ENCODE data around the gene NMNAT3. TPM values are rescaled to one million over a fixed set of nuclear protein-coding genes. Genes with fewer than 3 reads are reported as not detected.

Gene NMNAT3
- total RNA-seq, 6 experiments from 2014 or later = 1.3 to 3.6 (median 2.6) TPM

DNA sequence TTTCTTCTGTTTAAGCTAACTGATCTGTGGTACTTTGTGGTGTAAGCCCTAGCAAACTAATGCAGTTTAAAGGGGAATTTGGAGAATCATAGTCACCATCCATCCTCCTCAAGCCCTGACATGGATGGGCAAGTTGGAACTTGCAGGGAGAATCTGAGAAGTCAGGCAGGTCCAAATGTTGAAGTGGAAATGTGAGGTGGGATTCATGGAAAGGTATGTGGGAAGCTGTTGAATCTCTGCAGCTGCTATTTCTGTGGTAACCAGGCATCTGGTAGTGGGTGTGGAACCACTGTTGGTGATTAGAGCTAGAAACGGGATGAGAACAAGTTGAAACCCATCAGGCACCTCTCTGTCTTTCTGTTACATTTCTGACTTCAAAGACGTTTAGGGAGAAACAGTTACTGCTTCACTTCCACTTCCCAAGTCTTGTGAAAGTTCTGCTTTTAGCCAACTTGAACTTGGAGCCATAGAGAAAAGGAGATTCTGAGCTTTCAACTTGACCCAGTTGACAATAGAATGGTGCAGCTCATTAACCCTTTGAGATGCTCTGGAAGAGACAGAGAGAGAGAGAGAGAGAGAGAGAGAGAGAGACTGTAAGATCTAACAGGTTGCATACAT, 38.1 kb upstream of the NMNAT3 start:
- Histone ChIP-seq H3K4me1 (no peaks in the 10 kb centered on the region), H3K27ac (no peak overlapping the region), H3K4me3 (no peak overlapping the region), H3K27me3 (no peaks in the 10 kb centered on the region), H3K36me3 (no peaks in the 10 kb centered on the region), H3K9me3 (no peaks in the 10 kb centered on the region)
- intact Hi-C loops (cut with DNase I) = no loop called here
- WGBS (ENCODE audit: insufficient coverage, low coverage, low lambda C conversion rate, missing lambda C conversion rate) = 33% methylated on average over 2 of the region's 2 CpGs
- no peak for ATAC-seq
- no peak for TF ChIP-seq POLR2A (IDR thresholded peaks at IDR 0.05)
- TF ChIP-seq, protein P1, sequence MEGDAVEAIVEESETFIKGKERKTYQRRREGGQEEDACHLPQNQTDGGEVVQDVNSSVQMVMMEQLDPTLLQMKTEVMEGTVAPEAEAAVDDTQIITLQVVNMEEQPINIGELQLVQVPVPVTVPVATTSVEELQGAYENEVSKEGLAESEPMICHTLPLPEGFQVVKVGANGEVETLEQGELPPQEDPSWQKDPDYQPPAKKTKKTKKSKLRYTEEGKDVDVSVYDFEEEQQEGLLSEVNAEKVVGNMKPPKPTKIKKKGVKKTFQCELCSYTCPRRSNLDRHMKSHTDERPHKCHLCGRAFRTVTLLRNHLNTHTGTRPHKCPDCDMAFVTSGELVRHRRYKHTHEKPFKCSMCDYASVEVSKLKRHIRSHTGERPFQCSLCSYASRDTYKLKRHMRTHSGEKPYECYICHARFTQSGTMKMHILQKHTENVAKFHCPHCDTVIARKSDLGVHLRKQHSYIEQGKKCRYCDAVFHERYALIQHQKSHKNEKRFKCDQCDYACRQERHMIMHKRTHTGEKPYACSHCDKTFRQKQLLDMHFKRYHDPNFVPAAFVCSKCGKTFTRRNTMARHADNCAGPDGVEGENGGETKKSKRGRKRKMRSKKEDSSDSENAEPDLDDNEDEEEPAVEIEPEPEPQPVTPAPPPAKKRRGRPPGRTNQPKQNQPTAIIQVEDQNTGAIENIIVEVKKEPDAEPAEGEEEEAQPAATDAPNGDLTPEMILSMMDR (IDR thresholded peaks at IDR 0.05) = no peak
- no peak for DNase-seq

DNA sequence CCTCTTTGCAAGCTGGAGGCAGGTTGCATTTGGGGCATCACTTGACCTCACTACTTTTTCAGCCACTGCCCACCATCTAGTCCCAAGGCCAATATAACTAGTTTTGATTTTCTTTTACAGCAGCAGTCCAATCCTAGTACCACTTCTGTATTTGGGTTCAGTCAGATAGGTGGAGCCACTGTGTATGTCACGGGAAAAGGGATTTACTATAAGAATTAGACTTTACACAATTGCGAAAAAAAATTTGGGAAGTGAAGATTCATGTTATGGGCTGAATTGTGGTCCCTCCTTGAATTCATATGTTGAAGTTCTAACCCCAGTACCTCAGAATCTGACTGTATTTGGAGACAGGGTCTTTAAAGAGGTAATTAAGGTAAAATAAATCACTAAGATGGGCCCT, 37.4 kb upstream of the NMNAT3 start:
- Histone ChIP-seq H3K36me3 (no peaks in the 10 kb centered on the region), H3K27me3 (no peaks in the 10 kb centered on the region), H3K4me1 (no peaks in the 10 kb centered on the region), H3K27ac (no peak overlapping the region), H3K9me3 (no peaks in the 10 kb centered on the region), H3K4me3 (no peak overlapping the region)
- no peak for TF ChIP-seq POLR2A (IDR thresholded peaks at IDR 0.05)
- TF ChIP-seq, protein P1 (IDR thresholded peaks at IDR 0.05) = no peak
- ATAC-seq = no peak
- WGBS (ENCODE audit: insufficient coverage, low coverage, low lambda C conversion rate, missing lambda C conversion rate) = 72% methylated on average over 2 of the region's 2 CpGs
- intact Hi-C loops (cut with DNase I) = no loop called here
- DNase-seq = no peak

DNA sequence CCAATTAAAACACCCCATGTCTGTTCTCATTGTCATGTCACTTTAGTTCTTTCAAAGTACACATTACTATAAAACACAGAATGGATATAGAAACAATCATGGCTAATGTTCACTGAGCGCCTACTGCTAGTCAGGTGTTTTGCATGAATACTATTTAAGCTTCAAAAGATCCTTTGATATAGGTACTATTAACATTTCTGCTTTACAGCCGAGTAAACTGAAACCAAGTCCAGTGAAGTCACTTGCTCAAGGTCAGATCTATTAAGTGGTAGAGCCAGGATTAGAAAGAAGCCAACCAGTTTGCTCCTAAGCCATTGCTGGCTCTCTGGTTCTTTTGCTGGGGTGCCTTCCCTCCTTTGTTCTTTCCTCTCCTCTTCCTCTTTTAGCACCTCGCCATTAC, 32.4 kb upstream of the NMNAT3 start:
- no peaks in the 10 kb centered on the region for H3K36me3 ChIP-seq
- no peaks in the 10 kb centered on the region for H3K27me3 ChIP-seq
- no peaks in the 10 kb centered on the region for H3K9me3 ChIP-seq
- ATAC-seq (no peak), DNase-seq (no peak)
- WGBS (ENCODE audit: insufficient coverage, low coverage, low lambda C conversion rate, missing lambda C conversion rate) = 44% methylated on average over 3 of the region's 3 CpGs
- TF ChIP-seq POLR2A (IDR thresholded peaks at IDR 0.05) = no peak
- TF ChIP-seq, protein P1 (IDR thresholded peaks at IDR 0.05) = no peak
- intact Hi-C loops (cut with DNase I) = no loop called here
- no peaks in the 10 kb centered on the region for H3K4me1 ChIP-seq
- no peak overlapping the region for H3K4me3 ChIP-seq
- no peak overlapping the region for H3K27ac ChIP-seq

DNA sequence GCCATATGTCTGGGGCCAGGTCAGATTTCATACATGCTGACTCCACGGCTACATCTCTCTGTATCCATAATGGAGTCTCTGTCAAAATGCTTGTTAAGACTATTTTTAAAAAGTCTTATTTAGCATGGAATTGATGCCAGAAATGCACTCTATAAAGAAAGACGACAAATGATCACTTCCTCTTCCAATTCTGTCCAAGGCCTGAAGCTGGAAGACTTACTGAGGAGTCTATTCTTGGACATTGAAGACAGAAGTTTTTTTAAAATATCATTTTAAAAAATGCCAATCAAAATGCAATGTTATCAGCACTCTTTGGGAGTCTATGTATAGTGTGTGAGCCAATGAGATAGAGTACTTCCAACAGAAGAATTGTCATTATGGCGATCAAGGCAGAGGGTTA, 27.9 kb upstream of the NMNAT3 start:
- WGBS (ENCODE audit: insufficient coverage, low coverage, low lambda C conversion rate, missing lambda C conversion rate) = 64% methylated on average over 3 of the region's 3 CpGs
- no peak overlapping the region for H3K4me3 ChIP-seq
- no peaks in the 10 kb centered on the region for H3K4me1 ChIP-seq
- no peaks in the 10 kb centered on the region for H3K27me3 ChIP-seq
- no peak overlapping the region for H3K27ac ChIP-seq
- ATAC-seq (no peak), DNase-seq (no peak)
- no peaks in the 10 kb centered on the region for H3K36me3 ChIP-seq
- H3K9me3 ChIP-seq = no peaks in the 10 kb centered on the region
- intact Hi-C loops (cut with DNase I) = no loop called here
- TF ChIP-seq, protein P1 (IDR thresholded peaks at IDR 0.05) = no peak

DNA sequence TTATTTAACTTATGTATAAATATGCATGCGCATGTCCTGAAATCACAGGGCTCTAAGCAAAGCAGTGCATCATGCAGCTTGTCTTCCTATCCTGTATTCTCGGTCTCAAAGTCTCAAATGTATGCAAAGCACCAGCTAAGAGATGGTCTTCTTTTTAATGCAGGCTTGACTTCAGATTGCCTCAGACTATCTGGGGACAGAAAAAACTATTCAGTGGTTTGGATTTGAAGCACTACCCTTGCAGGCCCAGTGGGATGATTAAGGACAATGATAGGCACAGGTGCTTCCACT, 18.5 kb upstream of the NMNAT3 start:
- no peak for TF ChIP-seq POLR2A (IDR thresholded peaks at IDR 0.05)
- TF ChIP-seq, protein P1 (IDR thresholded peaks at IDR 0.05) = no peak
- no peaks in the 10 kb centered on the region for H3K27me3 ChIP-seq
- no peaks in the 10 kb centered on the region for H3K9me3 ChIP-seq
- no peaks in the 10 kb centered on the region for H3K36me3 ChIP-seq
- no peak for DNase-seq
- ATAC-seq = no peak
- H3K4me1 ChIP-seq = no peaks in the 10 kb centered on the region
- no peak overlapping the region for H3K4me3 ChIP-seq
- intact Hi-C loops (cut with DNase I) = no loop called here
- 92% methylated on average over 2 of the region's 2 CpGs for WGBS (ENCODE audit: insufficient coverage, low coverage, low lambda C conversion rate, missing lambda C conversion rate)
- no peak overlapping the region for H3K27ac ChIP-seq

All from right lobe of liver (tissue), 6 donors.